Measurements from ENCODE around the gene ARL5C.
A peak's percentile ranks its signal among the peaks of the same experiment; 100 is the strongest.

Gene ARL5C

GRCh38 chr17:39187152-39187830, 21.3 kb upstream of the ARL5C start:
- H3K36me3 ChIP-seq (ENCODE audit: control insufficient read depth in 2 of 2, insufficient read depth in 1 of 2, low read length in 2 of 2) = peaks cover 55 to 79% of the 10 kb centered on the region in 2 experiments
- ChIA-PET POLR2A (interaction anchor here (1.7 kb wide), 1 partner anchor 13 kb away, joined by 8 read pairs; the partner anchor contains the start of gene RPL19), CTCF (interaction anchor here (0.6 to 1.8 kb wide), 4 partner anchors 11 to 63 kb away, joined by 3 to 11 read pairs (median 4); no protein-coding TSS in a partner anchor)
- H3K4me1 ChIP-seq (ENCODE audit: control insufficient read depth, insufficient read depth, low read length) = no peaks in the 10 kb centered on the region
- H3K4me3 ChIP-seq (ENCODE audit: low read depth, low read length) = no peak overlapping the region
- TF ChIP-seq ZNF426 (tag by site-specific recombination; IDR thresholded peaks at IDR 0.05) (no peak), ZNF792 (tag by site-specific recombination; IDR thresholded peaks at IDR 0.05) (no peak), ZNF292 (tag by site-specific recombination; IDR thresholded peaks at IDR 0.05; ENCODE audit: borderline replicate concordance, low read depth) (no peak), ZNF654 (tag by site-specific recombination; IDR thresholded peaks at IDR 0.05; ENCODE audit: low read depth) (no peak), PBX3 (CRISPR knock-in tag; IDR thresholded peaks at IDR 0.05) (no peak), ZBTB20 (tag by site-specific recombination; IDR thresholded peaks at IDR 0.05) (no peak), ZNF37A (tag by site-specific recombination; IDR thresholded peaks at IDR 0.05) (no peak), ZNF768 (tag by site-specific recombination; IDR thresholded peaks at IDR 0.05) (peak; percentile 56; the same call in 1 of the 2 replicates)
- no peaks in the 10 kb centered on the region for H3K9me3 ChIP-seq (ENCODE audit: control insufficient read depth, insufficient read depth, low read depth, low read length)
- no peak overlapping the region for H3K27ac ChIP-seq (ENCODE audit: extremely low read depth, low read depth, low read length)

DNA sequence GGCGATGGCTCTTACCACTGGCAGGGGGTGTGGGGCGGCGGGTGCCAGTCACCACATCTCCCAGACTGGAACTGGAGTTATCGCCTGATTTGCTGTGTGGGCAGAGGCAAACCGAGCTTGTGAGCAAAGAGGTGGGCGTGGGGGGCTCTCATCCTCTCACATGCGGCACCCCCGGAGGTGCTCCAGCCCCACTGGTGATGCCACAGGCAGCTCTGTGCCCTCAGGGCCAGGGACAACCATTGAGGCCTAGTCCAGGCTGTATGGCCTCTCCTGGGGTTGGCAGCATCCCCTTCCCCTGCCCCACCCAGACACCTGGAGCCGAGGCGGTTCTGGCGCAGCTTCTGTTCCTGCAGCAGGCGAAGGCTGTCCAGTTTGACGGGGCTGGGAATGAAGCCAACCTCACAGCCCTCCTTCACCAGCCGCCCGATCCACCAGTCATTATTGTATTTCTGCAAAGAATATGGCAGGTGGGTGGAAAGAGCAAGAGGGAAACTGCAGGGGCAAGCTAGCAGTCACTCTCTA, 20.6 kb upstream of the ARL5C start:
- no peak overlapping the region for H3K27ac ChIP-seq (ENCODE audit: extremely low read depth, low read depth, low read length)
- CTCF ChIA-PET = interaction anchor here (0.6 to 1.8 kb wide), 5 partner anchors 10 to 45 kb away, joined by 3 to 11 read pairs (median 4); no protein-coding TSS in a partner anchor
- peaks cover 54 to 77% of the 10 kb centered on the region in 2 experiments for H3K36me3 ChIP-seq (ENCODE audit: control insufficient read depth in 2 of 2, insufficient read depth in 1 of 2, low read length in 2 of 2)
- POLR2A ChIA-PET = interaction anchor here (1.7 kb wide), 1 partner anchor 13 kb away, joined by 8 read pairs; the partner anchor contains the start of gene RPL19
- TF ChIP-seq ZSCAN5A (tag by site-specific recombination; IDR thresholded peaks at IDR 0.05) (no peak), ZFP41 (tag by site-specific recombination; IDR thresholded peaks at IDR 0.05; ENCODE audit: borderline replicate concordance) (no peak), ZNF184 (tag by site-specific recombination; IDR thresholded peaks at IDR 0.05) (no peak), EGR2 (tag by site-specific recombination; IDR thresholded peaks at IDR 0.05; ENCODE audit: low read depth) (peak; percentile 38; the same call in 1 of the 2 replicates), ZFHX2 (tag by site-specific recombination; conservative IDR thresholded peaks at IDR 0.05) (peak; percentile 33), GLIS1 (tag by site-specific recombination; IDR thresholded peaks at IDR 0.05) (no peak), TCF7L2 (IDR thresholded peaks at IDR 0.05; ENCODE audit: borderline replicate concordance, low read depth, low read length) (no peak), PRDM10 (tag by site-specific recombination; IDR thresholded peaks at IDR 0.05) (0 out of 2 replicates have a peak, but pooled peaks have one; percentile 1), ZNF558 (tag by site-specific recombination; IDR thresholded peaks at IDR 0.05) (no peak), ZNF10 (tag by site-specific recombination; IDR thresholded peaks at IDR 0.05) (peak; percentile 26; the same call in 1 of the 2 replicates), ZBTB6 (tag by site-specific recombination; IDR thresholded peaks at IDR 0.05) (no peak), WT1 (tag by site-specific recombination; IDR thresholded peaks at IDR 0.05) (no peak), ZNF571 (tag by site-specific recombination; IDR thresholded peaks at IDR 0.05) (no peak)
- TF ChIP-seq, protein P1, sequence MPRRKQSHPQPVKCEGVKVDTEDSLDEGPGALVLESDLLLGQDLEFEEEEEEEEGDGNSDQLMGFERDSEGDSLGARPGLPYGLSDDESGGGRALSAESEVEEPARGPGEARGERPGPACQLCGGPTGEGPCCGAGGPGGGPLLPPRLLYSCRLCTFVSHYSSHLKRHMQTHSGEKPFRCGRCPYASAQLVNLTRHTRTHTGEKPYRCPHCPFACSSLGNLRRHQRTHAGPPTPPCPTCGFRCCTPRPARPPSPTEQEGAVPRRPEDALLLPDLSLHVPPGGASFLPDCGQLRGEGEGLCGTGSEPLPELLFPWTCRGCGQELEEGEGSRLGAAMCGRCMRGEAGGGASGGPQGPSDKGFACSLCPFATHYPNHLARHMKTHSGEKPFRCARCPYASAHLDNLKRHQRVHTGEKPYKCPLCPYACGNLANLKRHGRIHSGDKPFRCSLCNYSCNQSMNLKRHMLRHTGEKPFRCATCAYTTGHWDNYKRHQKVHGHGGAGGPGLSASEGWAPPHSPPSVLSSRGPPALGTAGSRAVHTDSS (tag by site-specific recombination; IDR thresholded peaks at IDR 0.05) = no peak
- no peaks in the 10 kb centered on the region for H3K4me1 ChIP-seq (ENCODE audit: control insufficient read depth, insufficient read depth, low read length)
- H3K9me3 ChIP-seq (ENCODE audit: control insufficient read depth, insufficient read depth, low read depth, low read length) = no peaks in the 10 kb centered on the region
- H3K4me3 ChIP-seq (ENCODE audit: low read depth, low read length) = no peak overlapping the region
